ENCODE data around the gene ADAMTSL2.

Gene ADAMTSL2

GRCh38 chr9:133534346-133535291 lies at the start of gene ADAMTSL2:
Gene ADAMTSL2 (plus strand): TSS chr9:133534704. CDS start chr9:133536713, 2,009 bp downstream.
- FAIRE-seq, result no peak

- FAIRE-seq, result no peak
Measured at GRCh38 chr9:133485531-133486260, 48.8 kb upstream of the ADAMTSL2 start.

DNA sequence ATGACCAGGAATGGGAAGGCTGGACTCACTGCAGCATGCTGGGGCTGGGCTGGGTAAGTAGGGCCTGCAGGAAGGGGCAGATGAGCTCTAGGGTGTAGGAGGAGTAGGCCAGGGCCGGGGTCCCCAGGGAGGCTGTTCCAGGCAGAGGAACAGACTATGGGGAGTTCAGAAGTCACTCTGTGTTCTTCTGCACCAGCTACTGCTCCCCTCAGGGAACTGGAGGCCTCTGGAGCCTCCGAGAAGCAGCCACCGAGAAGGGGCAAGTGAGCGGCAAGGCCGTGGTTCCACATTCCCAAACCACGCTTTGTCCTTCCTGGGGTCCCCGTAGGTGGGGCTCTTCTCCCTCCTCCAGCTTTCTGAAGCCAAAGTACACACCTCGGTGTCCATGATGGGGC lies 47.2 kb upstream of the ADAMTSL2 start:
- FAIRE-seq, result no peak

DNA sequence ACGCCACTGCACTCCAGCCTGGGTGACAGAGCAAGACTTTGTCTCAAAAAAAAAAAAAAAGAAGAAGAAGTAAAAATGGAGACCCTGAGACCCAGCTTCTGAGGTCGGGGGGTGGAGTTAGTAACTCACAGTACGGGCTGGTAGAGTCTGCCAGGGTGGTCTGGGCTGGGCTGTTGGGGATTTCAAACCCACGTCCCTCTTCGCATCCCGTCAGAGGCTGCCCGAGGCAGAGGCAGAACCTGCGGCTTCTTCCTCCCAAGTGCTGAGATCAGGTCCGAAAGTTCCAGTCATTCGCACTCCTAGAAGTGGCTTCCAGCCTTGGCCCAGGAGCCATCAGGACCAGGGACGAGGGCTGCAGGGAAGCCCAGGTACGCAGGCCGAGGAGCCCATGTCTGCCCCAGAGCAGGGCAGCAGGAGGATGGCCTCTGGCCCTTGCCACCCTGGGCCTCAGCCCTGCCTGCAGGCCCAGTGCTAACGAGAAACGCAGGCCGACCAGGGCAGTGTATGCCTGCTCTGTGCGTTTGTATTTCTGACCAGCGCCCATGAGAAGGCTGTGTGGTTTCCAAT lies 45.7 kb upstream of the ADAMTSL2 start:
- FAIRE-seq, result no peak

DNA sequence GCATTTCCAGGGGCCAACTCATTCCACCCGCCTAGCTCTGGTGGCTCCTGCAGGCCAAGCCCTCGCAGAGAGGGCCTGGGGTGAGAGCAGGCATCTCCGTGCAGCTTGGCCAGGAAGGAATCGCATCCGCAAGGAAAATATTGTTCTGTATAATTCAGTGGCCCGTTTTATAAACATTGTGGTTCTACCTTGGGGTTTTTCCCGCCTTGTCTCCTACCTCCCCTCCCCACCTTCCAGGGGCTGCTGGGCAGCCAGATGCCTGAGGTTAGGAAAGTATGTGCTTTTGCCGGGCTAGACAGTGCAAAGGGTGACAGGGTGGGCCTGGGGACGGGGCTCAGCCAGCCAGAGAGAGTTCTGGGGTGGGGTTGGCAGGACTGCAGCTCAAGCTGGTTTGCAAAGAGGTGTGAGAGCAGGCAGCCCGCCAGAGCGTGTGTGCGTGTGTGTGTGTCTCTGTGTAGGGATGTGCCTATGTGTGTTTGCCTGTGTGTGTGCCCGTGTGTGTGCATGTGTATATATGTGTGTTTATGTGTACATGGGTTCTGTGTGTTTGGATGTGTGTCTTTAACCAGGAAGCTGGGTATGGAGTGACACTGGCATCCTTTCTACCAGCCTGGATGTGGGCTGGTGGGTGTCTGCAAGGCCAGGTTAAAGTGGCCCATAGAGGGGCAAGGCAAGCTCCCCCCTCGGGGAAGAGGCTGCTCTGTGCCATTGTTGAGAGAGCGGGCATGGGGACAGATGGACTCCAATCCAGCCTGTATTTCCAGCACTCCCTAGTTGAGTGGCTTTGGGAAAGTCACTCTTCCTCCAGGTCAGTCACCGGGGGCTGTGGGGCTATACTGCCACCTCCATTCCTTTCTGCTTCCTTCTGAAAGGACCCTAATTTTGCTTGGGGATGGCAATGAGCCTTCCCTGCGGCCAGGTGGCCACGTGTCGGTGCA lies 45.0 kb upstream of the ADAMTSL2 start:
- no peak for FAIRE-seq

- no peak for FAIRE-seq
Measured at GRCh38 chr9:133490201-133490681, 44.3 kb upstream of the ADAMTSL2 start.

DNA sequence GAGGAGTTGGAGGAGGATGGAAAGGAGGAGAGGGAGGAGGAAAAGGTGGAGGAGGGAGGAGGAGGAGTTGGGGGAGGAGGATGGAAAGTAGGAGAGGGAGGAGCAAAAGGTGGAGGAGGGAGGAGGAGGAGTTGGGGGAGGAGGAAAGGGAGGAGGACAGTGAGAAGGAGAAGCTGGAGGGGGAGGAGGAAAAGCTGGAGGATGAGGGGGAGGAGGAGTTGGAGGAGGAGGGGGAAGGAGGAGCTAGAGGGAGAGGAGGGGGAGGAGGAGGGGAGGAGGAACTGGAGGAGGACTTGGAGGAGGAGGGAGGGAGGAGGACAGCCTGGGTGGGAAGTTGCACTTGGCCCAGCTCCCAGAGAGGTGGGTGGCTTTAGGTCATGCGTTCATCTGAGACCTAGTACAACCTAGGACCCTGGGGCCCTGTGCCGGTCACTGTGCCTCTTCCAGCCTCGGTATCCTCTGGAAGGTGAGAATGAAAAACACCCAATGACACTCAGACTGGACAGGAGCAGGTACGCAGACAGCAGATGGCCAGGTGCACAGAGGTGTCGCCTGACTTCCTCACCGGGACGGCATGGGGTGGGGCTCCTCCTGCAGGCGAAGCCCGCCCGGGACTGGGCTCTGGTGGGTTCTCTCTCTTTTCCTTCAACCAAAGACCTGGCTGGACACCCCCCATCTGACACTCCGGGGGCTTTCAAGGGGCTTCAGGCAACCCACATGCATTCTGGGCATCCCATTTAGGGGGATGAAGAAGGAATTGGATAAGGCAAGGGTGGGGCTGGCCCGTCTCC lies 43.4 kb upstream of the ADAMTSL2 start:
- no peak for FAIRE-seq

DNA sequence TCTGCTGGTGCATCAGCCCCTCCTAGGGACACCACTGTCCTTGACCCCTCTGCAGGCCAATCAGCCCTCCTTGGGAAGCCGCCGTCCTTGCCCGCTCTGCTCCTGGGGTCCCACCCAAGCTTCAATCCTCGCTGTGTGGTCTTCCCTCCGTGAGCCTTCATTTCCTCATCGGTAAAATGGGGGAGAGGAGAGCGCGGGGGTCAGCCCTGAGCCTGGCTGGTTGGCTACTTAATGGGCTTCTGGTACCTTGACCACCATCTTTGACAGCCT lies 42.9 kb upstream of the ADAMTSL2 start:
- no peak for FAIRE-seq

DNA sequence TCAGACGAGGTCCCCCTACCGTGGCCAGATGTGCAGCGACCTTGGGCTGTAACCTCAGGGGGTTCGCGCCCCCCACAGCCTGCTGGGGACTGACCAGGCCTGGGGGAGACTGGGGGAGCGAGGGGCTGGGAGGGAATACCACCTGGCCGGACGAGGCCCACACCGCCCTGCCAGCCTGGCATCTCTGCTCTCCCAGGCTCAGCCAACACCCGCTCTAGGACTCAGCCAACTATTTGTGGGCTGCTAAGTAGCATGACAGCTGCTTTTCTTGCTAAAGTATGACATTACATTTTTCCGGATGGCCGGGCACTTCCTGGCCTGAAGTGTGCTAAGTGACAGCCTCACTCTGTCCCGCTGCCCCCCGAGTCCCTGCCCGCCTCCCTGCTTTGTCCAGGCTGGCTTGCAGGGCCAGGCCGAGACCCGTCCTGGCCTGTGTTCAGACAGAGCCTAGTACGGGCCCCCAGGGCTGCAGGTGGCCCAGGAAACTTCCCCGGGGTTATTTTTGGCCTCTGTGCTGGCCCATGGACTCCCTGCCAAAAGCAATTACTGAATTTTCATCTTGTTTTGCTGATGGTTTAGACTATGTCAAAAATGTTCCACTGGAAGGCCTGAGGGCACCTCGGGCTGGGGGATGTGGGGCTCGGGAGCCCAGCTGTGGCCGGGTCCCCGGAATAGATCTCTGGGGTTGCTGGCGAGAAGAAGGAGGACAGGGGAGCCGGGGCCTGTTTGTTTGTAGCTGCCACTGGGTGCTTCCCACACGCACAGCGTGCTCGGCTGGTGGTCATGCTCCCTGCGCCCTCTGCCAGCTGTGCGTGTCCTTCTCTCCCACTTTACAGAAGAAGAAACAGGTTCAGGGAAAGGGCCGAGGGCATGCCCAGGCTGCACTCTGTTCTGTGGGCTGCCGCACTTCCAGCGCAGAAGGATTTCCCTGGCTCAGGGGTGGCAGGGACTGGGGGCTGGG lies 42.2 kb upstream of the ADAMTSL2 start:
- no peak for FAIRE-seq

DNA sequence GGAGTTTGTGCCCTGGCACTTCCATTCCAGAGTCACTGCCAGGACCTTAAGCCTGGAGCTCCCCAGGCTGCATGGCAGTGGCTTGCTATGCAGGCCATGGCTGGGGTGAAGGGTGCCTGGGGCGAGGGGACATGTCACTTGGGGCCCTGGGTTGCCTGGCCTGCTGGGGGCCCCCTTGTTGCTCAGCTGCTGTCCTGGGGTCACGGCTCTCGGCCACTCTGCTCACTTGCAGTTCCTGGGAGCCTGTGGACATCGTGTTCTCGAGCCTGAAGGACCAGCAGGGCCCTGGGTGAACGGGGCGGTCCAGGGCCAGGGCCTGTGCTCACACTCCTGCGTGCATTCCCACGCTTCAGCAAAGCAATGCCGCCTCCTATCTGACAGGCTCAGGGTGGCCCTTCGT lies 41.1 kb upstream of the ADAMTSL2 start:
- FAIRE-seq, result no peak

DNA sequence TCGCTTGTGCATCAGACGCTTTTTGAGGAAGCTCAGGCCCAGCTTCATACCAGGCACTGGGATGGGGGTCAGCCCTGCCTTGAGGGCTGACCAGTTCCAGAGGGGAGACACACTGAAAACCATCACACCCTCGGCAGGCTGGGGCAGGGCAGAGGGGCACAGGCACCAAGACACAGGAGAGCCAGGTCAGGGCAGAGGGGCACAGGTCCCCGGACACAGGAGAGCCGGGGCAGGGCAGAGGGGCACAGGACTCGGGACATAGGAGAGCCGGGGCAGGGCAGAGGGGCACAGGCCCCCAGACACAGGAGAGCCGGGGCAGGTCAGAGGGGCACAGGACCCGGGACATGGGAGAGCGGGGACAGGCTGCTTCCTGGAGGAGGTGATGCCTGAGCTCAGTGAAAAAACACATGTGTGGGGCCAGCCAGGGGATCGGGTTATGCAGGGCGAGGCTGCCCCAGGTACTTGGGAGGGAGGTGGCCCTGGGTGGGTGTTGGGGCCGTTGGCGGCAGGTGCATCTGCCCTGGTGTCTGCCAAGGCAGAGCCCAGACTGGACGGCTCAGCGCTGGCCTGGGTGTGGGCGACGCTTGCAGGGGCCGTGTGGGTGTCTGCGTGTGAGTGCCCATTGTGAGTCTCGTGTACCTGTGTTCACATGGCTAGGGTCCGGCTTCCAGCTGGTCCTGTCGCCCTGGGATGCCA lies 40.5 kb upstream of the ADAMTSL2 start:
- no peak for FAIRE-seq

DNA sequence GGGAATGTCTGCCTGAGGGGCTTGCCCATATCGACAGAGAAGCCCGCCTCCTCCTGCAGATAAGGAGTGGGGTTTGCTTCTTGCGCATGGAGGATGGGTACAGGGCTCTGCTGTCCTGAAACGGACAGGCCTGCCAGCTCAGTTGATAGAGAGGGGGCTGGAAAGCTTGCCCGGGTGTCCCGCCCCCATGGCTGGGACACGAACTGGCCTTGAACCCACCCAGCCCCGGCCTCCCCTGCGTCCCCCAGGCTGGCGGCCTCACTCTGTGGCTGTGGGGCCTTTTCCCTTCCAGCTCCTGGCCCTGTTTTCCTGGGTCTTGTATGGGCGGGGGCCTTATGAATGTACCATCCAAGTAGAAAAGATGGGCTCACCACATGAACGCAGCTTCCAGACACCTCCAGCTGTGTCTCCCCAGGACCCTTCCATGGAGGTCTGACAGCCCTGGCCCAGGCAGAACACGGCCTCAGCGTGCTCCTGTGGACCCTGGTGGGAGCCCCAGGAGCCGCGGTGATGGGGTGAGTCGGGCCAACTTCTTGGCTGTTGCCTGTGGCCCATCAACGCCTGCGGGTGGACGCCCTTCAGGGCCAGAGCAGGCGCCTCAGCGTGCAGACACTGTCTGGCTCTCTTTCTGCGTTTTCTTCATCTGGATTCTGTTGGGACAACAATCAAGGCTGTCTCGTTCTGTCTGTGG lies 39.7 kb upstream of the ADAMTSL2 start:
- no peak for FAIRE-seq

GRCh38 chr9:133495327-133496293 lies 38.9 kb upstream of the ADAMTSL2 start:
- FAIRE-seq, result no peak

GRCh38 chr9:133496861-133497842 lies 37.4 kb upstream of the ADAMTSL2 start:
- no peak for FAIRE-seq

DNA sequence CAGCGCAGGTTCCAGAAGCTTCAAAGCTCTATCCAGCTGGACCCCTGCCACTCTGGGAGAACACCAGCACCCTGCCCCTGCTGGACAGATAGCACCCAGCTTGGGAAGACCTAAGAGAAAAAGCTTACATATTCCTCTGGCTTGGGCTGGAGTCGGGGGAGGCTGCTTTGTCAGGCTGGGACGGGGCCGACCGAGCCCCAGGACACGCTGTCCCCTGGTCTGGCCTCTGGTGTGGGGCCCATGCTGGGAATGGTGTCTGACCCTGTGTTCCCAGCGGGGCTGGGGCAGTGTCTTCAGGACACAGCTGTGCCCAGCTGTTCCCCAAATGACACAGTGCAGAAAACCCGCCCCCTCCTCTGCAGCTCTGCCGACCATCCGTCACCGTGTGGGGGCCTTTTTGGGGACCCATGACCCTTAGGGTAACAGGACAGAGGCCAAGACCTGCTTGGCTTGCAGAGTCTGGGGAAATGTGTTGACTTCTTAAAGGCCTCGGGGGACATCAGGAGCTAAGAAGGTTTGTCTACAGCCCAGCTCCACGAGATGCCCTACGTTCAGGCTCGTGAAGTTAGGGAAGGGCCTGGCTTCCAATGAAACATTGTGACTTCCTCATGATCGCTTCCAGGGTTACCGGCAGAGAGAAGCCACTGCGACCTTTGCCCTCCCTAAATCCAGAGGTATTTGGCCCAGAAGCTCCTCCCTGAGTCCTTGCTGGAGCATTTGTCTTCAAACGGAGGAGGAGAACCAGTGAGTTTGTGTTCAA lies 35.2 kb upstream of the ADAMTSL2 start:
- FAIRE-seq, result no peak

DNA sequence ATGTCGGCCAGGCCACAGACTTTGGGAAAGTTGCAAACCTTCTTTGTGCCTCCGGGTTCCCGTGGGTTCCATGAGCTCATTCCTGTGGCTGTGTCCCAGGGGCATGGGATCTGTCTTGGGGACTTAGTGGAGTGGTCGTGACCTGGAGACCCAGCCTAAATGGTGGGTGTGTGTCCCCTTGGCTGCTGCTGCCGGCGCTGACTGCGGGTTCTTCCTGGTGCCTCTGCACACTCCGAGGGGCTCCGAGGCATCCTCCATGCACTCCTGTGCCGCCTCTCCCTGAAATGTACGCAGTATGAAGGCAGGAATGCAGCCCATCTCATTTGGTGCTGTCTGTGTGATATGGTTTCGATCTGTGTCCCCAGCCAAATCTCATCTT lies 34.6 kb upstream of the ADAMTSL2 start:
- no peak for FAIRE-seq

All from A204.1 (cell line).